HepG2 (cell line): Measurements from ENCODE around the gene NRSN2. TPM values are rescaled to one million over a fixed set of nuclear protein-coding genes. Genes with fewer than 3 reads are reported as not detected.

Experiments used
- ATF2 ChIP-seq: sonication (generic); formaldehyde crosslinking; IDR thresholded peaks from 2 replicates; pipeline ENCODE4 v1.4.0; 2020; ENCODE audit warnings: missing genetic modification reagents
- CHD2 ChIP-seq: IDR thresholded peaks from 2 replicates; pipeline ENCODE4 v1.6.1; 2011; ENCODE audit warnings: low read depth, low read length, improper control_type of control experiment
- DDIT3 ChIP-seq: sonication (generic); formaldehyde crosslinking; IDR thresholded peaks from 2 replicates; pipeline ENCODE4 v1.4.0; 2020; ENCODE audit warnings: mild to moderate bottlenecking, missing genetic modification reagents
- EZH2 ChIP-seq: conservative IDR thresholded peaks from 2 replicates; pipeline ENCODE4 v1.6.1; 2012; ENCODE audit warnings: mild to moderate bottlenecking, low read depth, low read length, moderate library complexity
- GATAD2A ChIP-seq: IDR thresholded peaks from 2 replicates; pipeline ENCODE4 v1.6.1; 2016
- GLMP ChIP-seq: sonication (generic); formaldehyde crosslinking; IDR thresholded peaks from 2 replicates; pipeline ENCODE4 v1.9.0; 2021; ENCODE audit warnings: missing genetic modification reagents, mild to moderate bottlenecking, borderline replicate concordance
- HBP1 ChIP-seq: IDR thresholded peaks from 2 replicates; pipeline ENCODE4 v1.6.1; 2016; ENCODE audit warnings: low read depth, control low read depth
- HOXD1 ChIP-seq: sonication (generic); formaldehyde crosslinking; IDR thresholded peaks from 2 replicates; pipeline ENCODE4 v1.5.0; 2020; ENCODE audit warnings: missing genetic modification reagents
- KLF9 ChIP-seq: IDR thresholded peaks from 2 replicates; pipeline ENCODE4 v1.6.1; 2016; ENCODE audit warnings: low read depth
- SP2 ChIP-seq: sonication (generic); formaldehyde crosslinking; IDR thresholded peaks from 2 replicates; pipeline ENCODE4 v1.5.1; 2020; ENCODE audit warnings: mild to moderate bottlenecking, missing genetic modification reagents
- TARDBP ChIP-seq: sonication (generic); formaldehyde crosslinking; IDR thresholded peaks from 2 replicates; pipeline ENCODE4 v1.8.0; 2022; ENCODE audit warnings: mild to moderate bottlenecking, missing genetic modification reagents
- THRA ChIP-seq: sonication (generic); formaldehyde crosslinking; IDR thresholded peaks from 2 replicates; pipeline ENCODE4 v1.4.0; 2020; ENCODE audit warnings: missing genetic modification reagents, borderline replicate concordance
- TRIM22 ChIP-seq: fragments of 450-650 bp; IDR thresholded peaks from 2 replicates; pipeline ENCODE4 v1.6.1; 2017
- ZBTB34 ChIP-seq: sonication (generic); formaldehyde crosslinking; IDR thresholded peaks from 2 replicates; pipeline ENCODE4 v1.8.0; 2022; ENCODE audit warnings: mild to moderate bottlenecking, missing genetic modification reagents
- ZNF414 ChIP-seq: sonication (generic); formaldehyde crosslinking; IDR thresholded peaks from 2 replicates; pipeline ENCODE4 v1.5.0; 2020; ENCODE audit warnings: missing genetic modification reagents
- ZNF446 ChIP-seq: sonication (generic); formaldehyde crosslinking; IDR thresholded peaks from 2 replicates; pipeline ENCODE4 v1.5.0; 2020; ENCODE audit warnings: mild to moderate bottlenecking, missing genetic modification reagents
- ZNF510 ChIP-seq: sonication (generic); formaldehyde crosslinking; IDR thresholded peaks from 2 replicates; pipeline ENCODE4 v1.4.0; 2020; ENCODE audit warnings: low read depth, mild to moderate bottlenecking, missing genetic modification reagents
- ZNF607 ChIP-seq: sonication (generic); formaldehyde crosslinking; IDR thresholded peaks from 2 replicates; pipeline ENCODE4 v1.5.1; 2020; ENCODE audit warnings: missing genetic modification reagents, mild to moderate bottlenecking, borderline replicate concordance
- ZSCAN12 ChIP-seq: sonication (generic); formaldehyde crosslinking; IDR thresholded peaks from 2 replicates; pipeline ENCODE4 v1.9.0; 2021; ENCODE audit warnings: mild to moderate bottlenecking, missing genetic modification reagents
- polyA plus RNA-seq, 8 experiments: library from polyadenylated mRNA; depleted of rRNA in 3 of 8; stranded (reverse) in 7 of 8; unstranded in 1 of 8; fragments of >200 nt; fragmentation: Illumina TruSeq in 4 of 8; extraction: Trizol in 4 of 8; gene quantifications; 2 replicates each; pipeline versions ENCODE4 v1.2.1 to v1.2.3, GENCODE V29; 2011 to 2016; ENCODE audit warnings: low read depth in 4 of 8, missing spikeins in 1 of 8, mixed read lengths in 1 of 8; ENCODE audit not compliant: insufficient read depth in 1 of 8
- total RNA-seq, 5 experiments: library from RNA; depleted of rRNA; stranded (reverse); fragments of >200 nt; fragmentation: Illumina TruSeq; extraction: Trizol; gene quantifications; 2 replicates each; pipeline ENCODE4 v1.2.3, GENCODE V29; 2016; ENCODE audit warnings: low read depth in 1 of 5

Gene NRSN2
- total and polyA plus RNA-seq, 2 of the 13 experiments (the other 11 are each of a cell fraction or from before 2014, with no cell fraction given): 32.3 to 49.4 TPM

GRCh38 chr20:362271-363254, 15.7 kb downstream of the NRSN2 start (continued):
- TF ChIP-seq ZNF510 (peak; percentile 92; the same call in 1 of the 2 replicates), TARDBP (CRISPR knock-in tag) (peak; percentile 100), KLF9 (CRISPR knock-in tag) (peak; percentile 98), TRIM22 (no peak), SP2 (no peak), HOXD1 (peak; percentile 75), CHD2 (peak; percentile 52; the same call in 1 of the 2 replicates), EZH2 (no peak), GATAD2A (CRISPR knock-in tag) (peak; percentile 100), THRA (CRISPR knock-in tag) (peak; percentile 97), ZNF446 (CRISPR knock-in tag) (no peak), DDIT3 (CRISPR knock-in tag) (peak; percentile 87; the same call in 1 of the 2 replicates), HBP1 (peak; percentile 99), ZBTB34 (CRISPR knock-in tag) (peak; percentile 96), ATF2 (peak; percentile 98), ZSCAN12 (CRISPR knock-in tag) (no peak), ZNF607 (CRISPR knock-in tag) (peak; percentile 99), ZNF414 (CRISPR knock-in tag) (peak; percentile 100), GLMP (CRISPR knock-in tag) (no peak)
